ENCODE results near the gene MBTD1.

GRCh38 chr17:51305182-51305581 lies 45.3 kb upstream of the MBTD1 start:
- no peak for TF ChIP-seq CTCF (IDR thresholded peaks at IDR 0.05 in 8 of 11, conservative IDR thresholded peaks at IDR 0.05 in 3 of 11)
- TF ChIP-seq POLR2AphosphoS5 (IDR thresholded peaks at IDR 0.05) = no peak

All from spleen (tissue), 7 donors.